GM21360 (cell line): ENCODE measurements around the gene IFI6.
"Not testable (repeated sequence)": the region's sequence is repeated elsewhere in the genome, so short reads cannot be mapped to it uniquely, and the experiment has no call there.

Source experiments
- ATAC-seq: cut with Tn5 transposase; IDR thresholded peaks from one replicate; pipeline ENCODE4 v1.9.1; 2021; ENCODE audit warnings: mild to moderate bottlenecking, moderate library complexity; ENCODE audit not compliant: unreplicated experiment

Gene IFI6

GRCh38 chr1:27671964-27672749, at the start of gene IFI6:
Gene IFI6, minus strand, starts transcription at chr1:27672192. Its CDS starts 2,878 bp downstream, at chr1:27669314.
- ATAC-seq = peak; percentile 65

GRCh38 chr1:27719286-27720251, 47.6 kb upstream of the IFI6 start:
- ATAC-seq = no peak

- ATAC-seq = no peak
These were observed 44.4 kb upstream of the IFI6 start for GRCh38 chr1:27716262-27716895.

- ATAC-seq = no peak
These were observed 42.0 kb upstream of the IFI6 start for GRCh38 chr1:27713869-27714513.

GRCh38 chr1:27713139-27713725, 41.2 kb upstream of the IFI6 start:
- ATAC-seq = no peak

- ATAC-seq = no peak
These were observed 38.6 kb upstream of the IFI6 start for GRCh38 chr1:27710574-27710973.

- ATAC-seq = no peak
These were observed 33.6 kb upstream of the IFI6 start for GRCh38 chr1:27705545-27705944.

- no peak for ATAC-seq
These were observed 33.0 kb upstream of the IFI6 start for GRCh38 chr1:27704958-27705357.

GRCh38 chr1:27696835-27697234, 24.8 kb upstream of the IFI6 start:
- ATAC-seq = not testable (repeated sequence)

- ATAC-seq = no peak
These were observed 18.2 kb upstream of the IFI6 start for GRCh38 chr1:27690183-27690582.

GRCh38 chr1:27689423-27690173, 17.6 kb upstream of the IFI6 start:
- no peak for ATAC-seq

- ATAC-seq = no peak
These were observed 15.9 kb upstream of the IFI6 start for GRCh38 chr1:27687906-27688305.

- ATAC-seq = no peak
These were observed 14.4 kb upstream of the IFI6 start for GRCh38 chr1:27686223-27686990.

GRCh38 chr1:27684176-27684575, 12.2 kb upstream of the IFI6 start:
- no peak for ATAC-seq

- ATAC-seq = no peak
These were observed 10.5 kb upstream of the IFI6 start for GRCh38 chr1:27682351-27682944.

- not testable (repeated sequence) for ATAC-seq
These were observed 9.6 kb upstream of the IFI6 start for GRCh38 chr1:27681580-27681979.

GRCh38 chr1:27680225-27680791, 8.3 kb upstream of the IFI6 start:
- ATAC-seq = not testable (repeated sequence)

GRCh38 chr1:27678747-27679146, 6.8 kb upstream of the IFI6 start:
- no peak for ATAC-seq
